ACC112 (cell line): ENCODE data around the gene EXOC3.

ENCODE experiments used
- H2AFZ ChIP-seq: fragments of 200-600 bp; sonication (generic); one replicate; pipeline ENCODE4 v1.6.0; 2017; ENCODE audit warnings: antibody characterized with exemption, low read length; ENCODE audit not compliant: unreplicated experiment
- H3K27ac ChIP-seq: fragments of 200-600 bp; sonication (generic); 2 replicates; pipeline ENCODE4 v1.5.1; 2014; ENCODE audit warnings: low read depth, mild to moderate bottlenecking, antibody characterized with exemption, low read length, moderate library complexity
- H3K27me3 ChIP-seq: fragments of 200-600 bp; sonication (generic); 2 replicates; pipeline ENCODE4 v1.6.1; 2014; ENCODE audit warnings: mild to moderate bottlenecking, antibody characterized with exemption, low read length, moderate library complexity, mixed read lengths; ENCODE audit not compliant: insufficient read depth
- H3K36me3 ChIP-seq: fragments of 200-600 bp; sonication (generic); 2 replicates; pipeline ENCODE4 v1.6.1; 2016; ENCODE audit warnings: mild to moderate bottlenecking, antibody characterized with exemption, low read length, moderate library complexity, mixed read lengths; ENCODE audit not compliant: insufficient read depth
- H3K4me1 ChIP-seq: fragments of 200-600 bp; sonication (generic); one replicate; pipeline ENCODE4 v1.6.1; 2016; ENCODE audit warnings: low read length, mixed read lengths; ENCODE audit not compliant: insufficient read depth, unreplicated experiment, control insufficient read depth
- H3K4me3 ChIP-seq: fragments of 200-600 bp; sonication (generic); 2 replicates; pipeline ENCODE4 v1.5.1; 2014; ENCODE audit warnings: mild to moderate bottlenecking, low read depth, low read length
- H3K79me2 ChIP-seq: fragments of 200-600 bp; sonication (generic); one replicate; pipeline ENCODE4 v1.6.0; 2016; ENCODE audit warnings: low read length; ENCODE audit not compliant: control insufficient read depth, unreplicated experiment, insufficient read depth

EXOC3 gene

GRCh38 chr5:443239-444151 lies 519 bp downstream of the EXOC3 start:
- H3K27ac ChIP-seq, result peak overlapping the region; percentile 78; the same call in 1 of the 2 replicates

GRCh38 chr5:444226-444625 lies 1.2 kb downstream of the EXOC3 start:
- Histone ChIP-seq H3K36me3 (peaks cover 6% of the 10 kb centered on the region), H2AFZ (no peak overlapping the region), H3K27me3 (no peaks in the 10 kb centered on the region), H3K4me1 (peaks cover 13% of the 10 kb centered on the region), H3K4me3 (peak overlapping the region; percentile 99), H3K27ac (no peak overlapping the region), H3K79me2 (peaks cover 35% of the 10 kb centered on the region)

More at GRCh38 chr5:443239-444151, 519 bp downstream of the EXOC3 start:
- Histone ChIP-seq H3K4me1 (peaks cover 13% of the 10 kb centered on the region), H3K27me3 (no peaks in the 10 kb centered on the region), H3K36me3 (no peaks in the 10 kb centered on the region; the same call in 1 of the 2 replicates), H2AFZ (peak overlapping the region; percentile 50), H3K79me2 (peaks cover 35% of the 10 kb centered on the region), H3K4me3 (peak overlapping the region; percentile 99)

DNA sequence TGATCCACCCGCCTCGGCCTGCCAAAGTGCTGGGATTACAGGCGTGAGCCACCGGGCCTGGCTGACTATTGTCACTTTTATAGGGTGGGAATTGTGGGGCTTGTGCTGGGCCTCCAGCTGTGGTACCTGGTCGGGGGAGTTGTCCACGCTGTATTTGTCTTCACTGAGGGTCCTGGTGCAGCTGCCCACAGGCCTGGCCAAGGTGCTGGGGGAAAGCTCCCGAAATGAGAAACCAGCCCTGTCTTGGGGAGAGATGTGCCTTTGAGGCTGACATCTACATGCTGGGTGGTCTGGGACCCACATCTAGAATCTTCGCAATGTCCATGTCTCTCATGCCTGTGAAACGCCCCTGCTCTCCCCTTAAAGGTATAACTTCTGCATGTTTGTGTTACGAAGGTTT lies 2.6 kb downstream of the EXOC3 start:
- Histone ChIP-seq H3K27ac (no peak overlapping the region), H3K36me3 (peaks cover 16% of the 10 kb centered on the region), H3K4me3 (no peak overlapping the region), H3K27me3 (no peaks in the 10 kb centered on the region), H3K79me2 (peaks cover 35% of the 10 kb centered on the region), H2AFZ (no peak overlapping the region), H3K4me1 (peaks cover 13% of the 10 kb centered on the region)

DNA sequence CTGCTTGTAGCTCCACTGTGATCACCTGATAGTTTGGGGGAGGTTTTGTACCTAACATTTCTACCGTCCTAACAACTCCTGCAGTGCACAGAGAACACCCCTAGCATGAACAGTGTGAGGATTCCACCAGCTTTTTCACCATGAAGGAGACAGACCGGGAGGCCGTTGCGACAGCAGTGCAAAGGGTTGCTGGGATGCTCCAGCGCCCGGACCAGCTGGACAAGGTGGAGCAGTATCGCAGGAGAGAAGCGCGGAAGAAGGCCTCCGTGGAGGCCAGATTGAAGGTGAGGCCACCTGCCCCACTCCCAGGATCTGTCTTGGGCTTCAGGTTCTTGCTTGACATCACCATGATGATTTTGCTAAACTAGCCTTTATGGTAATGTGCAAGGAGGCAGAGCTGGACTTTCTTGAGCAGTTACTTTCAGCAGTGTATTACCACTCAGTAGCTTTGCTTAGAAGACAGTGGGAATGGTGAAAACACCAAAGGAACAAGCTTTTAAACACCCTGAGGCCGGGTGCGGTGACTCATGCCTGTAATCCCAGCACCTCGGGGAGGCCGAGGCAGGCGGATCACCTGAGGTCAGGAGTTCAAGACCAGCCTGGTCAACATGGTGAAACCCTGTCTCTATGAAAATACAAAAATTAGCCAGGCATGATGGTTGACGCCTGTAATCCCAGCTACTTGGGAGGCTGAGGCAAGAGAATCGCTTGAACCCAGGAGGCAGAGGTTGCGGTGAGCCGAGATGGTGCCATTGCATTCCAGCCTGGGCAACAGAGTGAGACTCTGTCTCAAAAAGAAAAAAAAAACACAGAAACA lies 3.3 kb downstream of the EXOC3 start:
- H3K27me3 ChIP-seq, result no peaks in the 10 kb centered on the region
- H3K4me3 ChIP-seq, result no peak overlapping the region
- peaks cover 22% of the 10 kb centered on the region for H3K36me3 ChIP-seq
- peaks cover 35% of the 10 kb centered on the region for H3K79me2 ChIP-seq
- H3K27ac ChIP-seq, result no peak overlapping the region
- H3K4me1 ChIP-seq, result peaks cover 13% of the 10 kb centered on the region
- no peak overlapping the region for H2AFZ ChIP-seq

DNA sequence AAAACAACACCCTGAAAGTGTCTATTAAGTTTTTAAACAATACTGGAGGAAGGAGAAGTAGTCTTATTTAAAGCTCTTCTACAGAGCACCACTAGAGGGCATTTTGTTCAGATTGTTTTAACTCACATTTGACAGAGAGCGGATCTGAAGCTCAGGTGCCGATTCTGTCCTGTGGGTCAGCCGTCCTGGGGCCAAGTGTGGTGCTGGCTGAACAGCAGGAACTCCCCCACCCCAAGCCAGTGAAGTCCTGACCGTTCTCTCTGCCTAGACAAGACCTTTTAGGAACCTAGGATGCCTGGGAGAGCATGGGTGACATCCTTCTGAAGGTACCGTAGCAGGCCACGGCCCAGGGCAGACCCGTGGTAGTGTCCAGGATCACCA lies 3.9 kb downstream of the EXOC3 start:
- Histone ChIP-seq H3K36me3 (peaks cover 28% of the 10 kb centered on the region), H3K27me3 (no peaks in the 10 kb centered on the region), H2AFZ (no peak overlapping the region), H3K4me3 (no peak overlapping the region), H3K79me2 (peaks cover 32% of the 10 kb centered on the region), H3K4me1 (peaks cover 10% of the 10 kb centered on the region), H3K27ac (no peak overlapping the region)

DNA sequence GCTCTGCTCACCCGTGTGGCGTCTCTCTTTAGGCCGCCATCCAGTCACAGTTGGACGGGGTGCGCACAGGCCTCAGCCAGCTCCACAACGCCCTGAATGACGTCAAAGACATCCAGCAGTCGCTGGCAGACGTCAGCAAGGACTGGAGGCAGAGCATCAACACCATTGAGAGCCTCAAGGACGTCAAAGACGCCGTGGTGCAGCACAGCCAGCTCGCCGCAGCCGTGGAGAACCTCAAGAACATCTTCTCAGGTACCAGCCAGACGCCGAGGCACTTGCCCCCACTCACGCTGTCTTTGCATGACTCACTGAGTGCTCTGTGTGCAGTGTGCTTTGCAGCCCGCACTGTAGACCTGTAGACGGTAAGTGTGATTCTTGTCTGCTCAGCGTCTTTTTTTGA lies 4.5 kb downstream of the EXOC3 start:
- H3K79me2 ChIP-seq, result peaks cover 25% of the 10 kb centered on the region

DNA sequence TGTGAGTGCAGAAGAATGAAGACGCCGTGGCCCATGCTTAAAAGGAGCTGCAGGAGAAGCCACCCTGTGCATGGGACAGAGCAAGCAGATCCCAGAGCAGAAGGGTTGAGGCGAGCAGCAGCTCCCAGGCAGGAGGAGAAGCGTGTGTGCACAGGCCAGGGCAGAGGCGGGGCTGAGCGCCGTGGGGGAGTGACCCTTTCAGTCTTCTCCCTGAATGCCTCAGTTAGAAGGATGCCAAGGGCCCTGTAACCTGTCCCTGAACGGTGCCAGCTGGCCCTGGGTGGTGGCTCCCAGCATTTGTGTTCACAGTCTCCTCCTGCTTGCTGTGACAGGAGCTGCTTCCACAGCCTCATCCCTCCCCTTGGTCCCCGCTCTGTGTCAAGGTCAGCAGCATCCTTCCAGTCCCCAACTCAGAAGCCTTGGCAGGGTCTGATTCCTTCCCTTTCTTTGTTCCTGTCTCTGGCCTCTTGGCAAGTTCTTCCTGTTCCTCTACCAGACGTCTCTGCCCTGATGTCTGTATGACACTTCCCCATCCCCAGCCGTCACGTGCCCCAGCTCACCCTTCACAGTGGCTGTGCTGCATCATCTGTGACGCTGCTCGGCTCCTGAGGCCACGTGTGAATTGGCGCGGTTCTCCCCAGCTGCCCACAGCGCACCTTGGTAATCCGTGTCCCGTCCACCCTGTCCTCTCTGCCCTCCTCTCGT lies 5.2 kb downstream of the EXOC3 start:
- no peak overlapping the region for H3K4me3 ChIP-seq
- peaks cover 7% of the 10 kb centered on the region for H3K4me1 ChIP-seq
- H3K27me3 ChIP-seq, result no peaks in the 10 kb centered on the region
- H3K27ac ChIP-seq, result no peak overlapping the region
- H2AFZ ChIP-seq, result no peak overlapping the region
- H3K36me3 ChIP-seq, result peaks cover 40% of the 10 kb centered on the region
- peaks cover 22% of the 10 kb centered on the region for H3K79me2 ChIP-seq

More for the DNA sequence above, 4.5 kb downstream of the EXOC3 start:
- no peak overlapping the region for H3K27ac ChIP-seq
- H3K4me1 ChIP-seq, result peaks cover 7% of the 10 kb centered on the region
- no peaks in the 10 kb centered on the region for H3K27me3 ChIP-seq
- no peak overlapping the region for H2AFZ ChIP-seq
- H3K4me3 ChIP-seq, result no peak overlapping the region
- peaks cover 34% of the 10 kb centered on the region for H3K36me3 ChIP-seq

- H3K79me2 ChIP-seq, result peaks cover 17% of the 10 kb centered on the region
- H3K36me3 ChIP-seq, result peaks cover 46% of the 10 kb centered on the region
- no peak overlapping the region for H2AFZ ChIP-seq
- no peak overlapping the region for H3K27ac ChIP-seq
- no peaks in the 10 kb centered on the region for H3K27me3 ChIP-seq
- H3K4me3 ChIP-seq, result no peak overlapping the region
- H3K4me1 ChIP-seq, result peaks cover 7% of the 10 kb centered on the region
Measured at GRCh38 chr5:448766-449090, 5.8 kb downstream of the EXOC3 start.

DNA sequence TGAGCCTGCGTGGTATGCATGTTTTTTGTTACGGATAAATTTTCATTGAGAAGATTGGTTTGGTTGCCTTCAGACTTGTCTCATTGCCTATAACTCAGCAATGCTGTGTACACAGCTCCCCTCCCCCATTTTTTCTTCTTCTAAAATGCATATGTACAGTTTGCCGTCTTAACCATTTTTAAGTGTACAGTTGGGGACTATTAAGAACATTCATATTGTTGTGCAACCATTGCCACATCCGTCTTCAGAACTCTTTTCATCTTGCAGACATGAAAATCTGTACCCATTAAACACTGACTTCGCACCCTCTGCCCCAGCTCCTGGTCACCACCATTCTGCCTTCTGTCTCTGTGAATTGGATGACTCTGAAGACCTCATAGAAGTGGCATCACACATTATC lies 6.2 kb downstream of the EXOC3 start:
- peaks cover 13% of the 10 kb centered on the region for H3K79me2 ChIP-seq
- peaks cover 50% of the 10 kb centered on the region for H3K36me3 ChIP-seq
- H2AFZ ChIP-seq, result no peak overlapping the region
- H3K4me1 ChIP-seq, result peaks cover 3% of the 10 kb centered on the region
- H3K4me3 ChIP-seq, result no peak overlapping the region
- H3K27ac ChIP-seq, result no peak overlapping the region
- no peaks in the 10 kb centered on the region for H3K27me3 ChIP-seq

- no peak overlapping the region for H3K27ac ChIP-seq
- H3K79me2 ChIP-seq, result peaks cover 10% of the 10 kb centered on the region
- H3K27me3 ChIP-seq, result no peaks in the 10 kb centered on the region
- no peak overlapping the region for H2AFZ ChIP-seq
- no peak overlapping the region for H3K4me3 ChIP-seq
- no peaks in the 10 kb centered on the region for H3K4me1 ChIP-seq
- peaks cover 50% of the 10 kb centered on the region for H3K36me3 ChIP-seq
Measured at GRCh38 chr5:451587-452458, 8.8 kb downstream of the EXOC3 start.
